HUDEP-2 (cell line): ENCODE measurements around the gene ZNF570.

Experiments
- DNase-seq, 76 experiments: peaks; one replicate each; lab custom pipeline; 2025; ENCODE audit not compliant: unreplicated experiment in 76 of 76; lab: John Stamatoyannopoulos, UW

ZNF570 gene

GRCh38 chr19:37468961-37469777 is at the start of gene ZNF570:
Gene ZNF570, plus strand, starts transcription at chr19:37469356. Its CDS starts 999 bp downstream, at chr19:37470355.
- DNase-seq = peak in 66 of 76 experiments; percentile 11 to 91 (median 81)

DNA sequence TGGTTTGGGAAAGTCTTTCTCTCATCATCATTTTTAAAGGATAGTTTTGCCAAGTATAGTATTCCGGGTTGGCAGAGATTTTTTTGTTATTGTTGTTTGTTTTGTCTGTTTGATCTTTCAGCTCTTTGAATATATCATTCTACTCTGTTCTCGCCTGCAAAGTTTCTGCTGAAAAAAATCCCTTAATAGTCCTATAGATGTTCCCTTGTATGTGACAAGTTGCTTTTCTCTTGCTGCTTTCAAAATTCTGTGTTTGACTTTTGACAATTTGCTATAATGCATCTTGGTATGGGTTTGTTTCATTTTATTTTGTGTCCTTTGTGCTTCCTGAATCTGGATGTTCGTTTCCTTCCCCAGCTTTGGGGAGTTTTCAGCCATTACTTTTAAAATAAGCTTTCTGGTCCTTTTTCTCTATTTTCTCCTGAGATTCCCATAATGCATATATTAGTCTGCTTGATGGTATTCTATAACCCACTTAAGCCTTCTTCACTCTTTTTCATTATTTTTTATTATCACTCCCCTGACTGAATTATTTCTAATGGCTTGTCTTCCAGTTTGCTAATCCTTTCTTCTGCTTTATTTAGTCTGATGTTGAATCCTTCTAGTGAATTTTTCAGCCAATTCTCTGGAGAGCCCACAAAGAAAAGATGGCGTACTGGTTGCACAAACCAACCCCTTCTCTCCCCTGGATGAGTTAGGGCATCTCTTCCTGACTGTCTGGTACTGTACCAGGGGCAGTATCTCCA is 16.5 kb upstream of the ZNF570 start:
- DNase-seq = no peak

DNA sequence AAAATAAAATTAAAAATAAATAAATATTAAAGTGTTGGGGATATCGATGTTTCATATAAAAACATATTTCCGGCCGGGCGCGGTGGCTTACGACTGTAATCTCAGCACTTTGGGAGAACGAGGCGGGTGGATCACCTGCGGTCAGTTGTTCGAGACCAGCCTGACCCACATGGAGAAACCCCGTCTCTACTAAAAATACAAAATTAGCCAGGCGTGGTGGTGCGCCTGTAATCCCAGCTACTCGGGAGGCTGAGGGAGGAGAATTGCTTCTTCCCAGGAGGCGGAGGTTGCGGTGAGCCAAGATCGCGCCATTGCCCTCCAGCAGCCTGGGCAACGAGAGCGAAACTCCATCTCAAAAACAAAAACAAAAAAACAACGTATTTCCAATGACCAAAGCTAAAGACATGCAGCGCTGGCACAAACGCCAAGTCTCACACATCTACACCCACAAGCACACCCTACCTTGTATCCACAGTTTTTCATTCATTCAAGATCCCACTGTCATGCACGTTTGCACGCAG is 2.8 kb upstream of the ZNF570 start:
- no peak for DNase-seq

- DNase-seq = peak in 69 of 76 experiments; percentile 7 to 99 (median 85)
Observed at GRCh38 chr19:37466798-37467607, 2.2 kb upstream of the ZNF570 start, which contains the start of gene ZNF569. Gene ZNF569, minus strand, starts transcription at chr19:37467444. Its CDS starts 22,523 bp downstream, at chr19:37444921.

GRCh38 chr19:37467608-37468090 is 1.5 kb upstream of the ZNF570 start:
- DNase-seq = peak in 3 of 76 experiments; percentile 31 to 99 (median 51)

- no peak for DNase-seq
Observed at GRCh38 chr19:37470216-37470615, 1.1 kb downstream of the ZNF570 start.

DNA sequence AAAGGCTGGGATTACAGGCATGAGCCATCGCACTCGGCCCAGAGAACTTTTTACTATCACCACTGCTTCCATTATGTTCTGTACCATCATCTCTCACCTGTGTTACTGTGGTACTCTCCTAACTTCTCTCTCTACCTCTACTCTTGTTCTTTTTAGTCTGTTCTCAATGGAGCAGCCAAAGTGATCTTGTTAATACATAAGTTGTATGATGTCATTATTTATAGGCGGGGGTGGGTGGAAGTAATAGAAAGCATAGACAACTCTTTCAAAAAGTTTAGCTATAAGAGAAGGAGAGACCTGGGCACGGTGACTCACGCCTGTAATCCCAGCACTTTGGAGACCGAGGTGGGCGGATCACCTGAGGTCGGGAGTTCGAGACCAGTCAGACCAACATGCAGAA is 3.0 kb downstream of the ZNF570 start:
- DNase-seq = no peak

- DNase-seq = no peak
Observed at GRCh38 chr19:37484406-37485168, 15.4 kb downstream of the ZNF570 start.

GRCh38 chr19:37492213-37492612 is 23.1 kb downstream of the ZNF570 start:
- DNase-seq = no peak

- no peak for DNase-seq
Observed at GRCh38 chr19:37505958-37506386, 36.8 kb downstream of the ZNF570 start.

GRCh38 chr19:37506387-37507166 is 37.4 kb downstream of the ZNF570 start, which contains the start of gene ZNF793:
Gene ZNF793, plus strand, starts transcription at chr19:37506939. Its CDS starts 16,501 bp downstream, at chr19:37523440.
- no peak for DNase-seq

GRCh38 chr19:37507167-37507464 is 38.0 kb downstream of the ZNF570 start:
- DNase-seq = no peak

- no peak for DNase-seq
Observed at GRCh38 chr19:37511186-37511585, 42.0 kb downstream of the ZNF570 start.

GRCh38 chr19:37511821-37512220 is 42.7 kb downstream of the ZNF570 start:
- DNase-seq = no peak

GRCh38 chr19:37513397-37513796 is 44.2 kb downstream of the ZNF570 start:
- DNase-seq = no peak

DNA sequence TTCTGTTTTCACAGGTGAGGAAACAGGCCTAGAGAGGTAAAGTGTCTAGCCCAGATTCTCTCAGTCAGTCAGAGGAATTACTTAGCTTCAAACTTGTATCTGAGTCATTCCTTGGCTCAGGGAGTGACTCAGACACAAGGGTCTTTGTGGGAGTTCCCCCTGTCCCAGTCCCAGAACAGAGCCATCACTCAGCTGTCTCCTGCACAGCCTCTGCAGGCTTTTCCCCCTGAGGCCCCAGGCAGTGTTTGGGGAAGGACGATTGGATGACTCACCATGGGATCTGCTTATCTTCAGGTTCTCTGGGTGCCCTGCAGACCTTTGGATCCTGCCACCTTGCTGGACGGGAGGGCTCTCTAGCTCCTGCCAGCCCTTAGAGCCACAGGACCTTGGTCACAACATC is 50.7 kb downstream of the ZNF570 start:
- no peak for DNase-seq

DNA sequence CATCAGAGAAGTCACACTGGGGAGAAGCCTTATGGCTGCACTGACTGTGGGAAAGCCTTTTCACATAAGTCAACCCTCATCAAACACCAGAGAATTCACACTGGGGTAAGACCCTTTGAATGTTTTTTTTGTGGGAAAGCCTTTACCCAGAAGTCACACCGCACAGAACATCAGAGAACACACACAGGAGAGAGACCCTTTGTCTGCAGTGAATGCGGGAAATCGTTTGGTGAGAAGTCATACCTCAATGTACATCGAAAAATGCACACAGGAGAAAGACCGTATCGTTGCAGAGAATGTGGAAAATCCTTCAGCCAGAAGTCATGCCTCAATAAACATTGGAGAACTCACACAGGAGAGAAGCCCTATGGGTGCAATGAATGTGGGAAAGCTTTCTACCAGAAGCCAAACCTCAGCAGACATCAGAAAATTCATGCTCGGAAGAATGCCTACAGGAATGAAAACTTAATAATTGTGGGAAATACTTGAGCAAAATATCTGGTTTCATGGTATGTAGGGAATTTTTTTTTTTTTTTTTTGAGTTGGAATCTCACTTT is 68.3 kb downstream of the ZNF570 start:
- no peak for DNase-seq
